ENCODE measurements around the gene GRHL1.

DNA sequence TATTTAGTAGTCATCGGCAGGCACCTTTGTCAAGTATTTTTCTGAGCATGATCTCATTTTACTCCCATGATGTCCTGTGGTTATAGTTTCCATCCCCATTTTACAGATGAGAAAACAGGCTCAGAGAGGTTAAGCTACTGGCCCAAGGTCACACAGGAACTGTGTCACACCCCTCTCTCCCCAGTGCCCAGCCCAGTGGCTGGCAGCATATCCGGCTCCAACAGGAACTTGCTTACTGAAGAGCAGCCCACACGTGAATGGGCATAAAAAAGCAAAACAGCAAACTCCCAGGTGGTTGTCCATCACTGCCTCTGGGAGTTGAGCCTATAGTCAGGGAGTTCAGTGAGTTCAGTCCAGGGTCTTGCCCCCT lies 83.5 kb downstream of the GRHL1 start:
- TF ChIP-seq POLR2AphosphoS5 (IDR thresholded peaks at IDR 0.05; ENCODE audit: low read depth, low read length) (no peak), REST (IDR thresholded peaks at IDR 0.05; ENCODE audit: insufficient read depth in 1 of 2, low read depth in 2 of 2, low read length in 2 of 2) (no peak), SIN3A (IDR thresholded peaks at IDR 0.05; ENCODE audit: borderline replicate concordance, insufficient read depth, low read length) (no peak), TAF1 (IDR thresholded peaks at IDR 0.05; ENCODE audit: borderline replicate concordance, insufficient read depth, low read length) (no peak)
